Left hindlimb (tissue), 1 donor: ENCODE results near the gene DOCK1.

Experiments used
- DNase-seq: peaks from one replicate; pipeline ENCODE4 v3.0.0-alpha.2; 2018

DOCK1 gene

GRCh38 chr10:127148066-127148932 lies 243.1 kb downstream of the DOCK1 start:
- DNase-seq: no peak

GRCh38 chr10:127148933-127149220 lies 243.6 kb downstream of the DOCK1 start:
- no peak for DNase-seq

- DNase-seq: no peak
Measured at GRCh38 chr10:127149501-127150081, 244.4 kb downstream of the DOCK1 start.

- no peak for DNase-seq
Measured at GRCh38 chr10:127150136-127150535, 244.9 kb downstream of the DOCK1 start.

- no peak for DNase-seq
Measured at GRCh38 chr10:127151541-127151940, 246.3 kb downstream of the DOCK1 start.

- DNase-seq: no peak
Measured at GRCh38 chr10:127151981-127152699, 246.9 kb downstream of the DOCK1 start.

- DNase-seq: no peak
Measured at GRCh38 chr10:127153181-127153580, 248.0 kb downstream of the DOCK1 start.

GRCh38 chr10:127154831-127155620 lies 249.8 kb downstream of the DOCK1 start:
- no peak for DNase-seq

GRCh38 chr10:127157089-127157488 lies 251.9 kb downstream of the DOCK1 start:
- DNase-seq: no peak

- no peak for DNase-seq
Measured at GRCh38 chr10:127157506-127158200, 252.4 kb downstream of the DOCK1 start.

- DNase-seq: no peak
Measured at GRCh38 chr10:127158662-127159061, 253.4 kb downstream of the DOCK1 start.

GRCh38 chr10:127159648-127160245 lies 254.5 kb downstream of the DOCK1 start:
- no peak for DNase-seq

- no peak for DNase-seq
Measured at GRCh38 chr10:127161482-127161881, 256.3 kb downstream of the DOCK1 start.

GRCh38 chr10:127162841-127163240 lies 257.6 kb downstream of the DOCK1 start:
- no peak for DNase-seq

GRCh38 chr10:127168261-127168660 lies 263.0 kb downstream of the DOCK1 start:
- DNase-seq: no peak

GRCh38 chr10:127174866-127175265 lies 269.6 kb downstream of the DOCK1 start:
- no peak for DNase-seq

GRCh38 chr10:127175357-127176110 lies 270.3 kb downstream of the DOCK1 start:
- DNase-seq: no peak

- no peak for DNase-seq
Measured at GRCh38 chr10:127176649-127177048, 271.4 kb downstream of the DOCK1 start.

GRCh38 chr10:127179612-127180250 lies 274.5 kb downstream of the DOCK1 start:
- no peak for DNase-seq

- DNase-seq: no peak
Measured at GRCh38 chr10:127182161-127182560, 276.9 kb downstream of the DOCK1 start.

GRCh38 chr10:127184582-127184981 lies 279.4 kb downstream of the DOCK1 start:
- DNase-seq: no peak
